ENCODE measurements around the gene SKAP1. TPM values are rescaled to one million over a fixed set of nuclear protein-coding genes. Genes with fewer than 3 reads are reported as not detected.

SKAP1 gene
- total and polyA plus RNA-seq, 2 of the 13 experiments (the other 11 are each of a cell fraction or from before 2014, with no cell fraction given) = 0.21 TPM; not detected in 1

DNA sequence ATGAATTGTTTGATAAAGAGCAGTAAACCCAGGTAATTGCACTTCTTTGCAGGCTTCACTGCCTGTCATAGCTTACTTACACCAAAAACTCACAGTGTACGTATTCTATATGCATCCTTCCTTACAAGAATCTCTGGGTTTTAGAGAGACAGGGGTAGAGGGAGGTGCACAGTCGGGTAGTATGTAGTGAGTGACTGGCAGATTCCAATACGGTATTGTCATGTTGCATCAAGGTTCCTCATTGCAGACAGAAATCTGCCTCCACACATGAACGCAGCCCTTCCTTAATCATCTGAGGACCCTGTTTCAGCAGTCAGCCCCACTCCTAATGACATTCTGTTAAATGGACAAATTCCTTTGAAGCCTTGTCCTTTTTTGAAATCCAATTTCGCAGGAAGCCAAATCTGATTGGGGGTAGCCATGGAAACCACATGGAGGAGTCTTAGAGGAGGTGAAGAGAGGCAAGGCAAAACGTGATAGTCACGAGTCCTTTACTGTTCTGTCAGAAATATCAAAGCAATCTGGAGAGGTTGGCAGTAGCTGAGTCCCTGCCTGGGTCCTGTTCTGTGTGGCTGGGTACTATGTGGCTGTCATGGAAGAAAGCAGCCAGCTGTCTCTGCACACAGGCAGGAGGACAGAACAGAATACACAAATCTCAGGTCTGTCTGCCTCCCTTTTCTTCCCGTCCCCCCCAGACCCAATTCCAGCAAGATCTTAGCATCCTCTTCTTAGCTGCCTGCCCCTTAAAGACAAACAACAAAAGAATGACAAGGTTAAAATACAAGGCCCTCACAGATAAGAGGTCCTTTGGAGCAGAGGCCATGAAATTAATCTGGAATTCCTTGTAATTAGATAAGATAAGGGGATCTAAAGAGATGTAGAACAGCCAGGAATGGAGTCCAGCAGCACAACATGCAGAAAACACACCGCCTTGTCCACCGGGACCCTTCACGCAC is 3.1 kb upstream of the SKAP1 start (continued):
- TF ChIP-seq, protein P1, sequence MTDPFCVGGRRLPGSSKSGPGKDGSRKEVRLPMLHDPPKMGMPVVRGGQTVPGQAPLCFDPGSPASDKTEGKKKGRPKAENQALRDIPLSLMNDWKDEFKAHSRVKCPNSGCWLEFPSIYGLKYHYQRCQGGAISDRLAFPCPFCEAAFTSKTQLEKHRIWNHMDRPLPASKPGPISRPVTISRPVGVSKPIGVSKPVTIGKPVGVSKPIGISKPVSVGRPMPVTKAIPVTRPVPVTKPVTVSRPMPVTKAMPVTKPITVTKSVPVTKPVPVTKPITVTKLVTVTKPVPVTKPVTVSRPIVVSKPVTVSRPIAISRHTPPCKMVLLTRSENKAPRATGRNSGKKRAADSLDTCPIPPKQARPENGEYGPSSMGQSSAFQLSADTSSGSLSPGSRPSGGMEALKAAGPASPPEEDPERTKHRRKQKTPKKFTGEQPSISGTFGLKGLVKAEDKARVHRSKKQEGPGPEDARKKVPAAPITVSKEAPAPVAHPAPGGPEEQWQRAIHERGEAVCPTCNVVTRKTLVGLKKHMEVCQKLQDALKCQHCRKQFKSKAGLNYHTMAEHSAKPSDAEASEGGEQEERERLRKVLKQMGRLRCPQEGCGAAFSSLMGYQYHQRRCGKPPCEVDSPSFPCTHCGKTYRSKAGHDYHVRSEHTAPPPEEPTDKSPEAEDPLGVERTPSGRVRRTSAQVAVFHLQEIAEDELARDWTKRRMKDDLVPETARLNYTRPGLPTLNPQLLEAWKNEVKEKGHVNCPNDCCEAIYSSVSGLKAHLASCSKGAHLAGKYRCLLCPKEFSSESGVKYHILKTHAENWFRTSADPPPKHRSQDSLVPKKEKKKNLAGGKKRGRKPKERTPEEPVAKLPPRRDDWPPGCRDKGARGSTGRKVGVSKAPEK (CRISPR knock-in tag; IDR thresholded peaks at IDR 0.05; ENCODE audit: borderline replicate concordance) = no peak
- no peak for TF ChIP-seq NKX3-1 (CRISPR knock-in tag; IDR thresholded peaks at IDR 0.05)
- TF ChIP-seq NCOA2 (CRISPR knock-in tag; IDR thresholded peaks at IDR 0.05) = no peak
- TF ChIP-seq, protein P2, sequence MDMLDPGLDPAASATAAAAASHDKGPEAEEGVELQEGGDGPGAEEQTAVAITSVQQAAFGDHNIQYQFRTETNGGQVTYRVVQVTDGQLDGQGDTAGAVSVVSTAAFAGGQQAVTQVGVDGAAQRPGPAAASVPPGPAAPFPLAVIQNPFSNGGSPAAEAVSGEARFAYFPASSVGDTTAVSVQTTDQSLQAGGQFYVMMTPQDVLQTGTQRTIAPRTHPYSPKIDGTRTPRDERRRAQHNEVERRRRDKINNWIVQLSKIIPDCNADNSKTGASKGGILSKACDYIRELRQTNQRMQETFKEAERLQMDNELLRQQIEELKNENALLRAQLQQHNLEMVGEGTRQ (IDR thresholded peaks at IDR 0.05; ENCODE audit: low read depth, low read length) = no peak
- TF ChIP-seq, protein P2 (CRISPR knock-in tag; IDR thresholded peaks at IDR 0.05; ENCODE audit: borderline replicate concordance) = no peak
- TF ChIP-seq ZNF484 (CRISPR knock-in tag; IDR thresholded peaks at IDR 0.05; ENCODE audit: borderline replicate concordance, low read depth) = no peak
- TF ChIP-seq, protein P3, sequence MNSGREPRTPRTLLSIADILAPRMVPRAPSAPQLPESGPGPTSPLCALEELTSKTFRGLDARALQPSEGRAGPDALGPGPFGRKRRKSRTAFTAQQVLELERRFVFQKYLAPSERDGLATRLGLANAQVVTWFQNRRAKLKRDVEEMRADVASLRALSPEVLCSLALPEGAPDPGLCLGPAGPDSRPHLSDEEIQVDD (CRISPR knock-in tag; IDR thresholded peaks at IDR 0.05; ENCODE audit: borderline replicate concordance) = no peak

All from HepG2 (cell line).